ENCODE data around the gene WDTC1. TPM values are rescaled to one million over a fixed set of nuclear protein-coding genes. Genes with fewer than 3 reads are reported as not detected.

The WDTC1 gene
- polyA plus RNA-seq, 1 donor (not counting 4 experiments of a cell fraction or from before 2014, with no cell fraction given): 5.1 TPM

DNA sequence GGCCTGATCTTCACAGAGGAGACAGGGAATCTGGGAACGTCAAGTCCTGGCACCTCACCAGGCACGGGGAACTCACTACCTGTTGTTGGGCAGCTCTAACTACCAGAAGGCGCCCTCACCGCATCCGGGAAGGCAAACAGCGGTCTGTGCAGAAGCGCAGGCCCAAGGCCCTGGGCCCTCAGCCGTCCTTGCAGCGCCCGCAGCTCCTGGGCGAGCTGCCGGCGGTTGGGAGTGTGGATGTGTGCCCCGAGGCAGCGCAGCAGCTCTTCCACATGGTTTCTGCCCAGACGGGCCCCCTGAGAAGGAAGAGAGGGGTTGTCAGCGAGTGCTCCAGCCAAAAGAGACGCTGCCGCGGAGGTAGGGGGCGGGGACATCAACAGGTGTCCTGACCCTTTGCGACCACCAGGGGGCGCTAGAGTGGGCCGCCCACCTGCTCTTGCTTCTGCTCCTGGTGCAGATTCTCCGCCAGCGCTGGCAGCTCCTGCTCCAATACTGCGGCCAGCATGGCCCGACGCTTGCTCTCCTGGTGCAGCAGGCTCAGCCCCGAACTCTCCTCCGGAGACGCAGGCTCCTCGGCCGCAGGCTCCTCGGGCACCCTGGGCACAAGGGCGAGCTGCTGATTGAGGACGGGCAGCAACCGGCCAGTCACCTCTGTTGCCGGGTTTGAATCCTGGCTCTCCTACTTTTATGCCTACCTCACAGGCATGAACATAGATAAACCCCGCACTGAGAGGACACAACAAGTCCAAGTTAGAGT is 123.0 kb downstream of the WDTC1 start:
- H3K27ac ChIP-seq (ENCODE audit: control insufficient read depth, insufficient read depth, low read length): no peak overlapping the region
- no peaks in the 10 kb centered on the region for H3K79me2 ChIP-seq (ENCODE audit: control insufficient read depth, insufficient read depth, low read length)
- peak overlapping the region; percentile 37 for H3K4me2 ChIP-seq (ENCODE audit: control insufficient read depth, extremely low read depth, insufficient read depth, low read depth, low read length)
- H3K4me3 ChIP-seq (ENCODE audit: control insufficient read depth in 2 of 3, extremely low read depth in 1 of 3, insufficient read depth in 2 of 3, low read depth in 1 of 3, low read length in 3 of 3): no peak overlapping the region
- peaks cover 21 to 39% of the 10 kb centered on the region in 2 experiments for H3K36me3 ChIP-seq (ENCODE audit: control insufficient read depth in 2 of 2, extremely low read depth in 1 of 2, insufficient read depth in 2 of 2, low read length in 2 of 2)
- H2AFZ ChIP-seq (ENCODE audit: control insufficient read depth, low read length): no peak overlapping the region
- peaks cover 6% of the 10 kb centered on the region for H3K4me1 ChIP-seq (ENCODE audit: control insufficient read depth, extremely low read depth, insufficient read depth, low read length)
- H4K20me1 ChIP-seq (ENCODE audit: control insufficient read depth, extremely low read depth, insufficient read depth, low read length): peaks cover 3% of the 10 kb centered on the region
- H3K9me3 ChIP-seq (ENCODE audit: control insufficient read depth, low read depth, low read length): no peaks in the 10 kb centered on the region
- FAIRE-seq (no peak), DNase-seq (ENCODE audit: low read depth, low spot score) (no peak)
- peak overlapping the region; percentile 15 for H3K9ac ChIP-seq (ENCODE audit: control insufficient read depth, extremely low read depth, insufficient read depth, low read length)
- no peaks in the 10 kb centered on the region for H3K9me1 ChIP-seq (ENCODE audit: control insufficient read depth, extremely low read depth, insufficient read depth, low read length)
- dilution Hi-C loops (cut with MboI; ENCODE audit: extremely low pct_ligation_motif_present, low sequenced_read_pairs): no loop called here
- no peaks in the 10 kb centered on the region for H3K27me3 ChIP-seq (ENCODE audit: control insufficient read depth, extremely low read depth, insufficient read depth, low read length)
- TF ChIP-seq, protein P1, sequence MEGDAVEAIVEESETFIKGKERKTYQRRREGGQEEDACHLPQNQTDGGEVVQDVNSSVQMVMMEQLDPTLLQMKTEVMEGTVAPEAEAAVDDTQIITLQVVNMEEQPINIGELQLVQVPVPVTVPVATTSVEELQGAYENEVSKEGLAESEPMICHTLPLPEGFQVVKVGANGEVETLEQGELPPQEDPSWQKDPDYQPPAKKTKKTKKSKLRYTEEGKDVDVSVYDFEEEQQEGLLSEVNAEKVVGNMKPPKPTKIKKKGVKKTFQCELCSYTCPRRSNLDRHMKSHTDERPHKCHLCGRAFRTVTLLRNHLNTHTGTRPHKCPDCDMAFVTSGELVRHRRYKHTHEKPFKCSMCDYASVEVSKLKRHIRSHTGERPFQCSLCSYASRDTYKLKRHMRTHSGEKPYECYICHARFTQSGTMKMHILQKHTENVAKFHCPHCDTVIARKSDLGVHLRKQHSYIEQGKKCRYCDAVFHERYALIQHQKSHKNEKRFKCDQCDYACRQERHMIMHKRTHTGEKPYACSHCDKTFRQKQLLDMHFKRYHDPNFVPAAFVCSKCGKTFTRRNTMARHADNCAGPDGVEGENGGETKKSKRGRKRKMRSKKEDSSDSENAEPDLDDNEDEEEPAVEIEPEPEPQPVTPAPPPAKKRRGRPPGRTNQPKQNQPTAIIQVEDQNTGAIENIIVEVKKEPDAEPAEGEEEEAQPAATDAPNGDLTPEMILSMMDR (optimal IDR thresholded peaks at IDR 0.05 in 1 of 3, IDR thresholded peaks at IDR 0.05 in 1 of 3, conservative IDR thresholded peaks at IDR 0.05 in 1 of 3; ENCODE audit: extremely low read depth in 1 of 3, insufficient read depth in 2 of 3, low read length in 3 of 3): peak; percentile 77 to 98 (median 94)
- no peak for TF ChIP-seq EZH2 (IDR thresholded peaks at IDR 0.05; ENCODE audit: low read length)

Small RNA genes within 50 kb of the gene (small RNA-seq; reads per million reads assigned to genes)
- gene RF00019 (ENCODE audit: insufficient read length in 3 of 3, low read depth in 3 of 3, low replicate concordance in 1 of 3) (0 reads per million in 3 experiments), gene RNU6-48P (ENCODE audit: insufficient read length in 3 of 3, low read depth in 3 of 3, low replicate concordance in 1 of 3) (0 to 0.25 (median 0) reads per million in 3 experiments), gene SNRPEP7 (ENCODE audit: insufficient read length in 3 of 3, low read depth in 3 of 3, low replicate concordance in 1 of 3) (0 reads per million in 3 experiments)

Other genes starting within 250 kb of the WDTC1 start
- 130 to 166 TPM (median 164 TPM) in 3 replicates for gene TRNP1, start 240.9 kb upstream of the WDTC1 start, polyA plus RNA-seq
- gene TENT5B, start 221.8 kb upstream of the WDTC1 start, polyA plus RNA-seq: 26.5 to 50.8 TPM (median 36.6 TPM) in 3 replicates
- 7.6 to 22.6 TPM (median 12.4 TPM) in 3 replicates for gene SLC9A1, start 79.5 kb upstream of the WDTC1 start, polyA plus RNA-seq
- 23.7 to 40.4 TPM (median 31.3 TPM) in 3 replicates for gene TMEM222, start 87.5 kb downstream of the WDTC1 start, polyA plus RNA-seq
- gene SYTL1, start 107.4 kb downstream of the WDTC1 start, polyA plus RNA-seq: 15.5 to 34.0 TPM (median 15.6 TPM) in 3 replicates
- gene MAP3K6, start 132.3 kb downstream of the WDTC1 start, polyA plus RNA-seq: 13.4 to 19.3 TPM (median 16.7 TPM) in 3 replicates
- 0.08 TPM in 1 of 3 replicates, not detected in the others for gene FCN3, start 140.2 kb downstream of the WDTC1 start, polyA plus RNA-seq
- gene CD164L2, start 148.7 kb downstream of the WDTC1 start, polyA plus RNA-seq: 2.6 to 5.9 TPM (median 2.7 TPM) in 3 replicates
- 0.94 to 2.5 TPM (median 1.4 TPM) in 3 replicates for gene GPR3, start 158.0 kb downstream of the WDTC1 start, polyA plus RNA-seq